Testis (tissue), 3 donors: ENCODE results near the gene ZNF804B. TPM values are rescaled to one million over a fixed set of nuclear protein-coding genes. Genes with fewer than 3 reads are reported as not detected.

Experiments used
- DNase-seq: peaks from one replicate; pipeline ENCODE4 v3.0.0-alpha.2; 2019
- H3K27ac ChIP-seq, 2 donors: fragments of 200-600 bp; sonication (generic); one replicate each; pipeline ENCODE4 v1.5.1; 2019
- H3K27me3 ChIP-seq: fragments of 200-600 bp; sonication (generic); one replicate; pipeline ENCODE4 v1.5.1; 2019
- H3K36me3 ChIP-seq: fragments of 200-600 bp; sonication (generic); one replicate; pipeline ENCODE4 v1.5.1; 2017; ENCODE audit warnings: low read depth; ENCODE audit errors: missing control alignments
- H3K4me1 ChIP-seq: fragments of 200-600 bp; sonication (generic); one replicate; pipeline ENCODE4 v1.5.1; 2019
- H3K4me3 ChIP-seq, 2 donors: fragments of 200-600 bp; sonication (generic); one replicate each; pipeline ENCODE4 v1.5.1; 2017 to 2019
- H3K9me3 ChIP-seq: fragments of 200-600 bp; sonication (generic); one replicate; pipeline ENCODE4 v1.5.1; 2017
- POLR2A ChIP-seq: fragments of 450-650 bp; IDR thresholded peaks from one replicate; pipeline ENCODE4 v1.6.1; 2017; ENCODE audit warnings: antibody characterized with exemption, mild to moderate bottlenecking, moderate library complexity
- WGBS, 2 donors: methylation state at CpG; one replicate each; pipeline ENCODE4 v1.1.5; 2018; 5-methylcytosine and 5-hydroxymethylcytosine counted together
- intact Hi-C: fragments of 100-400 bp; cut with DNase I; formaldehyde crosslinking; loops from one replicate; pipeline ENCODE4 v1.15.1; 2023; ENCODE audit warnings: low total_unique reads
- polyA plus RNA-seq: library from polyadenylated mRNA; stranded (reverse); fragments of 350-450 nt; fragmentation: Illumina TruSeq; extraction: RNeasy Lipid Tissue Mini Kit (QIAGEN cat#74804); gene quantifications from one replicate; pipeline ENCODE4 v1.2.3, GENCODE V29; 2014; ENCODE audit warnings: low read depth, low replicate concordance; ENCODE audit not compliant: insufficient read depth
- total RNA-seq, 2 donors: library from RNA; depleted of rRNA; stranded (reverse); fragments of >200 nt; gene quantifications; one replicate each; pipeline ENCODE4 v1.2.3, GENCODE V29; 2016
- TF ChIP-seq, protein P1 (sequence below), 3 experiments: fragments of 450-650 bp in 2 of 3; fragments of 200-600 bp in 1 of 3; sonication (generic) in 1 of 3; IDR thresholded peaks; one replicate each; pipeline ENCODE4 v1.5.1; 2016 to 2019; ENCODE audit warnings: antibody characterized with exemption in 3 of 3, mild to moderate bottlenecking in 2 of 3, moderate library complexity in 1 of 3

Gene ZNF804B
- total and polyA plus RNA-seq, 3 donors from 2014 or later: 0.39 to 0.43 TPM; not detected in 1

DNA sequence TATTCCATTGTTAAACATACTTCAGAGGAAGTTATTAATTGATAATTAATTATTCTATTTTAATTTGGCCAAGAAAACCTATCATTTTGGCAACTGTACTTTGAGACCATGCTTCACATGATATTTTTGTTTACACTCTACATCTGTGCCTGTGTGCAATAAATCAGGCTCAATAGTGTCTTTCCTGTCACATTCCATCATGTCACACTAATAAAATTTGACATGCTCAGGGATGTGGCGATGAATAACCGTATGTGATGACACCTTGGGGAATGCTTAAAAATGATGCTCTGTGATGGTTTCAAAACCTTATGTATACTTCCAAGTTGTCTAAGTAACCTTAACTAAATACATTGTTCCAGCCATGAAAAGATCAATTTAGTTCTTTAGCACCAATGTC is 400.6 kb downstream of the ZNF804B start:
- 95 to 97% methylated on average over 2 of the region's 2 CpGs for WGBS, 2 donors
- intact Hi-C loops: no loop called here
- H3K36me3 ChIP-seq: no peaks in the 10 kb centered on the region
- H3K4me1 ChIP-seq: no peaks in the 10 kb centered on the region
- no peak overlapping the region for H3K4me3 ChIP-seq
- no peaks in the 10 kb centered on the region for H3K9me3 ChIP-seq
- no peak for DNase-seq
- no peak overlapping the region for H3K27ac ChIP-seq
- TF ChIP-seq POLR2A: no peak
- H3K27me3 ChIP-seq: no peaks in the 10 kb centered on the region

DNA sequence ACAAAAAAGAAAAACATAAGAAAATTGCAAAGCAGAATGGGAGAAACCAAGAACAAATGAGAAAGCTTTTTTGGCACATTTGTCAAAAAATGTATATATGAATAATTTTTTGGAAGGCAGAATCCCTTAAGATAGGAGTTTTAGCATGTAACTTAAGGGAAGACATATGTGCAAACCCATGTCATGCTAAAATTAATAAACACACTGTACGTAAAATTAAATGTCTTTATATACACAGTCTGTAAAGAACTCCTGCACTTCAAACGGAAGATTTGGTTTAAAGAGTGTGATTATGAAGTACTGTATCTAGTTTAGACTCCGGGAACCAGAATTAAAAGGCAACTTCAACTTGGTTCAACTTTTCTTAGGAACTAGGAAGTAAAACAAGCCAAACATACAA is 405.9 kb downstream of the ZNF804B start:
- TF ChIP-seq POLR2A: no peak
- TF ChIP-seq, protein P1, sequence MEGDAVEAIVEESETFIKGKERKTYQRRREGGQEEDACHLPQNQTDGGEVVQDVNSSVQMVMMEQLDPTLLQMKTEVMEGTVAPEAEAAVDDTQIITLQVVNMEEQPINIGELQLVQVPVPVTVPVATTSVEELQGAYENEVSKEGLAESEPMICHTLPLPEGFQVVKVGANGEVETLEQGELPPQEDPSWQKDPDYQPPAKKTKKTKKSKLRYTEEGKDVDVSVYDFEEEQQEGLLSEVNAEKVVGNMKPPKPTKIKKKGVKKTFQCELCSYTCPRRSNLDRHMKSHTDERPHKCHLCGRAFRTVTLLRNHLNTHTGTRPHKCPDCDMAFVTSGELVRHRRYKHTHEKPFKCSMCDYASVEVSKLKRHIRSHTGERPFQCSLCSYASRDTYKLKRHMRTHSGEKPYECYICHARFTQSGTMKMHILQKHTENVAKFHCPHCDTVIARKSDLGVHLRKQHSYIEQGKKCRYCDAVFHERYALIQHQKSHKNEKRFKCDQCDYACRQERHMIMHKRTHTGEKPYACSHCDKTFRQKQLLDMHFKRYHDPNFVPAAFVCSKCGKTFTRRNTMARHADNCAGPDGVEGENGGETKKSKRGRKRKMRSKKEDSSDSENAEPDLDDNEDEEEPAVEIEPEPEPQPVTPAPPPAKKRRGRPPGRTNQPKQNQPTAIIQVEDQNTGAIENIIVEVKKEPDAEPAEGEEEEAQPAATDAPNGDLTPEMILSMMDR (IDR thresholded peaks at IDR 0.05): no peak
- Histone ChIP-seq H3K27ac (no peak overlapping the region), H3K4me3 (no peak overlapping the region), H3K9me3 (no peaks in the 10 kb centered on the region), H3K27me3 (no peaks in the 10 kb centered on the region), H3K4me1 (no peaks in the 10 kb centered on the region), H3K36me3 (no peaks in the 10 kb centered on the region)
- intact Hi-C loops: no loop called here
- WGBS, 2 donors: 50 to 66% methylated on average over 3 of the region's 3 CpGs
- no peak for DNase-seq

DNA sequence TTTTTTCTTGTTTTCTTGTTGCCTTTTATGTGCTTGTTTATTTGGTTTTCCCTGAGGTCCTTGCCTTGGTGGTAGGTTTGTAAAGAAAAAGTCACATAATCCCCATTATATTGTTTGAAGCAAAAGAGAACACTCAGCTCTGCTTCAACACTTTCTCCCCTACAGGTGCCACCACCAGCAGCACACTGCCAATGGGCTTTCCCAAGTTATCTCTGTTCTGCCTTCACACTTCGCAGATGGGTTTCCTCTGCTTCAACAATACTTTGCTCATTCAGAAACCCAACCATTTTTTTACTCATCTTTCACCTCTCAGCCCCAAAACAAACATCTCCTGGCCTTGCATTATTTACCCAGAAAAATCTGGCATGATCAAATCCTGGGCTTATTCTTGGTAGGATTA is 411.1 kb downstream of the ZNF804B start:
- Histone ChIP-seq H3K27me3 (no peaks in the 10 kb centered on the region), H3K36me3 (no peaks in the 10 kb centered on the region), H3K9me3 (no peaks in the 10 kb centered on the region), H3K27ac (no peak overlapping the region), H3K4me1 (no peaks in the 10 kb centered on the region), H3K4me3 (no peak overlapping the region)
- intact Hi-C loops: no loop called here
- TF ChIP-seq POLR2A: no peak
- TF ChIP-seq, protein P1 (IDR thresholded peaks at IDR 0.05): no peak
- WGBS, 2 donors: 89 to 90% methylated on average over 1 of the region's 1 CpG
- no peak for DNase-seq

DNA sequence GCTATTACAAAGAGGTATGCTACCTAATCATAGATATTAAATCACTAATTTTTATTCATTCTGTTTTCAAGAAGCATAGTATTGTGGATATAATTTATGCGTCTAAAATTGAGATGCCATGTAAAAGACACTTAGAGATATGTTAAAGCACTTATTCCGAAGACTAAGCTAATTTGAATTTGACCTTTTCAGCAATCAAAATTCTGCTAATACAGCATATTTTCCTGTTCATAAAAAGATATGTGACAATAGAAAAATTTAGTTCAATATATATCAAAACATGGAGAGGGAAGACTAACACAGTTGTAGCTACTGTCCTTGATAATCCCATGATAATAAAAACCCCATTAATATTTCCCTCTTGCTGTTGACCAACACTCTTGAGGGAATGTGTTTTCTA is 422.6 kb downstream of the ZNF804B start:
- TF ChIP-seq POLR2A: no peak
- TF ChIP-seq, protein P1 (IDR thresholded peaks at IDR 0.05): no peak
- H3K36me3 ChIP-seq: no peaks in the 10 kb centered on the region
- no peaks in the 10 kb centered on the region for H3K27me3 ChIP-seq
- H3K27ac ChIP-seq: no peak overlapping the region
- no peak overlapping the region for H3K4me3 ChIP-seq
- no peak for DNase-seq
- WGBS, 2 donors: 95 to 99% methylated on average over 2 of the region's 2 CpGs
- H3K9me3 ChIP-seq: no peaks in the 10 kb centered on the region
- no peaks in the 10 kb centered on the region for H3K4me1 ChIP-seq
- intact Hi-C loops: no loop called here

DNA sequence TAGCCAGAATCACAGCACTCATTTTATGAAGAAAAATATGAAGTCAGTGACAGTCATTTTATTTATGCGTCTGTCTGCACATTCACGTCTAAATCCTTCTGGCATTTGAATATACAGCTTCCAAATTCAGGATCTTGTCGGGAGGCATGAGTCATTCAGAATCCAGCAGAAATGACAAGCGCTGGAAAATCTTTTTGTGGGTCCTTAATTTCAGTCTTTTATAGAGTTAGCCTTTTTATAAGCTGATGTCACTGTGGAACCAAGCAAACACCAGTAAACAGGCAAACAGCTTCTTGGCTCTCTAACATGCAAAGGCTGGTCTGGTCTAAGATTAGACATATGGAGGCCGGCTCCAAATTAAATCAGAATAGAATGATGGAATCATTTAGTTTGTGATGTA is 424.2 kb downstream of the ZNF804B start:
- 73 to 82% methylated on average over 5 of the region's 5 CpGs for WGBS, 2 donors
- H3K9me3 ChIP-seq: no peaks in the 10 kb centered on the region
- no peak overlapping the region for H3K27ac ChIP-seq
- DNase-seq: no peak
- H3K27me3 ChIP-seq: no peaks in the 10 kb centered on the region
- TF ChIP-seq, protein P1 (IDR thresholded peaks at IDR 0.05): no peak
- intact Hi-C loops: no loop called here
- H3K4me3 ChIP-seq: no peak overlapping the region
- H3K36me3 ChIP-seq: no peaks in the 10 kb centered on the region
- H3K4me1 ChIP-seq: no peaks in the 10 kb centered on the region
